ENCODE results near the gene RAD9A. TPM values are rescaled to one million over a fixed set of nuclear protein-coding genes. Genes with fewer than 3 reads are reported as not detected.

The RAD9A gene
- total RNA-seq, 1 donor from 2014 or later: 28.9 TPM

GRCh38 chr11:67393437-67393836 lies 1.7 kb downstream of the RAD9A start:
- Histone ChIP-seq H3K36me3 (peaks cover 33% of the 10 kb centered on the region), H3K27me3 (ENCODE audit: low read depth) (no peaks in the 10 kb centered on the region), H3K4me3 (no peak overlapping the region), H3K27ac (no peak overlapping the region), H3K9me3 (no peaks in the 10 kb centered on the region), H3K4me1 (peaks cover 25% of the 10 kb centered on the region)
- no peak for TF ChIP-seq CTCF (IDR thresholded peaks at IDR 0.05)
- intact Hi-C loops (cut with DNase I): no loop called here
- DNase-seq (peak; percentile 54), ATAC-seq (no peak)

GRCh38 chr11:67393990-67394389 lies 2.2 kb downstream of the RAD9A start:
- intact Hi-C loops (cut with DNase I): no loop called here
- peaks cover 26% of the 10 kb centered on the region for H3K4me1 ChIP-seq
- DNase-seq: no peak
- no peaks in the 10 kb centered on the region for H3K9me3 ChIP-seq
- TF ChIP-seq CTCF (IDR thresholded peaks at IDR 0.05): no peak
- no peak overlapping the region for H3K4me3 ChIP-seq
- no peaks in the 10 kb centered on the region for H3K27me3 ChIP-seq (ENCODE audit: low read depth)
- H3K36me3 ChIP-seq: peaks cover 38% of the 10 kb centered on the region
- ATAC-seq: no peak
- H3K27ac ChIP-seq: no peak overlapping the region

GRCh38 chr11:67395555-67396258 lies 3.9 kb downstream of the RAD9A start:
- no peak for DNase-seq
- ATAC-seq: no peak

GRCh38 chr11:67396259-67396581 lies 4.4 kb downstream of the RAD9A start:
- no peak for ATAC-seq
- Histone ChIP-seq H3K27me3 (ENCODE audit: low read depth) (no peaks in the 10 kb centered on the region), H3K27ac (no peak overlapping the region), H3K4me3 (no peak overlapping the region), H3K9me3 (no peaks in the 10 kb centered on the region), H3K4me1 (peaks cover 39% of the 10 kb centered on the region), H3K36me3 (peaks cover 55% of the 10 kb centered on the region)
- TF ChIP-seq CTCF (IDR thresholded peaks at IDR 0.05): no peak
- intact Hi-C loops (cut with DNase I): no loop called here
- no peak for DNase-seq

More at GRCh38 chr11:67395555-67396258, 3.9 kb downstream of the RAD9A start:
- peaks cover 55% of the 10 kb centered on the region for H3K36me3 ChIP-seq
- H3K4me1 ChIP-seq: peaks cover 40% of the 10 kb centered on the region
- no peaks in the 10 kb centered on the region for H3K27me3 ChIP-seq (ENCODE audit: low read depth)
- intact Hi-C loops (cut with DNase I): no loop called here
- H3K27ac ChIP-seq: no peak overlapping the region
- H3K4me3 ChIP-seq: no peak overlapping the region
- H3K9me3 ChIP-seq: no peaks in the 10 kb centered on the region
- no peak for TF ChIP-seq CTCF (IDR thresholded peaks at IDR 0.05)

GRCh38 chr11:67396587-67397389 lies 5.0 kb downstream of the RAD9A start:
- Histone ChIP-seq H3K4me1 (peaks cover 38% of the 10 kb centered on the region), H3K4me3 (no peak overlapping the region), H3K36me3 (peaks cover 55% of the 10 kb centered on the region), H3K9me3 (no peaks in the 10 kb centered on the region), H3K27me3 (ENCODE audit: low read depth) (no peaks in the 10 kb centered on the region), H3K27ac (no peak overlapping the region)
- intact Hi-C loops (cut with DNase I): no loop called here
- no peak for DNase-seq
- no peak for TF ChIP-seq CTCF (IDR thresholded peaks at IDR 0.05)
- no peak for ATAC-seq
